ENCODE data around the gene FMO5. TPM values are rescaled to one million over a fixed set of nuclear protein-coding genes. Genes with fewer than 3 reads are reported as not detected.

The FMO5 gene
- total and polyA plus RNA-seq, 5 donors from 2014 or later: 0.28 to 1.9 (median 0.98) TPM

GRCh38 chr1:147152772-147153171, 72.4 kb downstream of the FMO5 start:
- Histone ChIP-seq H3K9me3 (ENCODE audit: control insufficient read depth in 2 of 2, low read length in 2 of 2) (no peaks in the 10 kb centered on the region), H3K4me3 (ENCODE audit: low read depth, low read length) (no peak overlapping the region), H3K4me1 (ENCODE audit: control insufficient read depth, insufficient read depth, low read length, poor library complexity, severe bottlenecking) (no peaks in the 10 kb centered on the region), H3K36me3 (ENCODE audit: control insufficient read depth, insufficient read depth, low read length) (peaks cover 19% of the 10 kb centered on the region), H3K27me3 (ENCODE audit: control insufficient read depth, insufficient read depth, low read length) (no peaks in the 10 kb centered on the region), H3K27ac (ENCODE audit: insufficient read depth, low read length, poor library complexity, severe bottlenecking) (no peak overlapping the region)
- DNase-seq (no peak), ATAC-seq (ENCODE audit: low read depth in 2 of 2) (no peak)
- H3K27ac Mint-ChIP-seq: no peak overlapping the region
- H3K4me3 Mint-ChIP-seq: no peak overlapping the region
- H3K27me3 Mint-ChIP-seq: no peaks in the 10 kb centered on the region
- peaks cover 0 to 1% (median 0%) of the 10 kb centered on the region in 7 donors for H3K9me3 Mint-ChIP-seq
- peaks cover 25% of the 10 kb centered on the region for H3K36me3 Mint-ChIP-seq
- H3K4me1 Mint-ChIP-seq: no peaks in the 10 kb centered on the region

- Mint-ChIP-seq H3K27ac (no peak overlapping the region), H3K36me3 (peaks cover 23% of the 10 kb centered on the region), H3K27me3 (peaks cover 4% of the 10 kb centered on the region), H3K4me1 (no peaks in the 10 kb centered on the region), H3K9me3 (peaks cover 0 to 1% (median 0%) of the 10 kb centered on the region in 7 donors), H3K4me3 (no peak overlapping the region)
- no peak overlapping the region for H3K4me3 ChIP-seq (ENCODE audit: low read depth, low read length)
- H3K4me1 ChIP-seq (ENCODE audit: control insufficient read depth, insufficient read depth, low read length, poor library complexity, severe bottlenecking): no peaks in the 10 kb centered on the region
- no peaks in the 10 kb centered on the region for H3K27me3 ChIP-seq (ENCODE audit: control insufficient read depth, insufficient read depth, low read length)
- H3K36me3 ChIP-seq (ENCODE audit: control insufficient read depth, insufficient read depth, low read length): peaks cover 11% of the 10 kb centered on the region
- H3K27ac ChIP-seq (ENCODE audit: insufficient read depth, low read length, poor library complexity, severe bottlenecking): no peak overlapping the region
- ATAC-seq (ENCODE audit: low read depth in 2 of 2) (no peak), DNase-seq (no peak)
- no peaks in the 10 kb centered on the region for H3K9me3 ChIP-seq (ENCODE audit: control insufficient read depth in 2 of 2, low read length in 2 of 2)
Measured at GRCh38 chr1:147151244-147151643, 73.9 kb downstream of the FMO5 start.

DNA sequence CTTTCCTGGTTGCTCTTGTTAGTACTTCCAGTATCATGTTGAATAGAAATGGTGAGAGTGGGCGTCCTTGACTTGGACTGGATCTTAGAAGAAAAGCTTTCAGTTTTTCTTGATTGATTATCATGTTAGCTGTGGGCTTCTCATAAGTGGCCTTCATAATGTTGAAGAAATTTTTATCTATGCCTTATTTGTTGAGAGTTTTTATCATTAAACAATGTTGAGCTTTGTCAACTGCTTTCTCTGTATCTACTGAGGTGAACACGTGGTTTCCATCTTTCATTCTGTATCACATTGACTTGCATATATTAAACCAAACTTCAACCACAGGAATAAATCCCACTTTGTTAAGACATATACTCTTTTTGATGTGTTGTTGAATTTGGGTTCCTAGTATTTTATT, 82.3 kb downstream of the FMO5 start:
- Histone ChIP-seq H3K4me3 (ENCODE audit: low read depth, low read length) (no peak overlapping the region), H3K9me3 (ENCODE audit: control insufficient read depth in 2 of 2, low read length in 2 of 2) (no peaks in the 10 kb centered on the region), H3K27ac (ENCODE audit: insufficient read depth, low read length, poor library complexity, severe bottlenecking) (no peak overlapping the region), H3K4me1 (ENCODE audit: control insufficient read depth, insufficient read depth, low read length, poor library complexity, severe bottlenecking) (no peaks in the 10 kb centered on the region), H3K27me3 (ENCODE audit: control insufficient read depth, insufficient read depth, low read length) (peaks cover 19% of the 10 kb centered on the region), H3K36me3 (ENCODE audit: control insufficient read depth, insufficient read depth, low read length) (no peaks in the 10 kb centered on the region)
- ATAC-seq (ENCODE audit: low read depth in 2 of 2) (no peak), DNase-seq (no peak)
- Mint-ChIP-seq H3K27me3 (peaks cover 64% of the 10 kb centered on the region), H3K9me3 (peaks cover 0 to 3% (median 0%) of the 10 kb centered on the region in 7 donors), H3K27ac (no peak overlapping the region), H3K4me1 (no peaks in the 10 kb centered on the region), H3K4me3 (no peak overlapping the region), H3K36me3 (peaks cover 8% of the 10 kb centered on the region)

Other genes starting within 250 kb of the FMO5 start
- 10.4 TPM for gene PRKAB2, start 52.9 kb downstream of the FMO5 start, total RNA-seq
- 1 to 10 TPM; 2.4 to 6.4 (median 3.1) TPM for gene PRKAB2, start 52.9 kb downstream of the FMO5 start, polyA plus RNA-seq
- gene CHD1L, start 17.3 kb upstream of the FMO5 start, total RNA-seq: 25.3 TPM
- 10 to 100 TPM; 11.9 to 19.2 (median 15.1) TPM for gene CHD1L, start 17.3 kb upstream of the FMO5 start, polyA plus RNA-seq

Measured in CD4-positive, CD25-positive, alpha-beta regulatory T cell (primary cell).